WERI-Rb-1 (cell line): Measurements from ENCODE around the gene EIF3J.

Experiments used
- DNase-seq: peaks from one replicate; pipeline ENCODE4 v3.0.0-alpha.2; 2020
- H3K27ac ChIP-seq: fragments of 250-450 bp; sonication (Bioruptor Pico); 2 replicates; pipeline ENCODE4 v1.5.1; 2020; ENCODE audit warnings: mild to moderate bottlenecking, moderate library complexity
- H3K27me3 ChIP-seq: fragments of 250-450 bp; sonication (Bioruptor Pico); 2 replicates; pipeline ENCODE4 v1.5.1; 2021; ENCODE audit warnings: mild to moderate bottlenecking, low read depth, moderate library complexity; ENCODE audit not compliant: insufficient read depth, severe bottlenecking
- H3K36me3 ChIP-seq: fragments of 250-450 bp; sonication (Bioruptor Pico); 2 replicates; pipeline ENCODE4 v1.5.1; 2020; ENCODE audit warnings: mild to moderate bottlenecking, moderate library complexity
- H3K4me3 ChIP-seq: 2 replicates; pipeline ENCODE4 v1.5.1; 2011; ENCODE audit warnings: low read depth, mild to moderate bottlenecking, control low read depth, low read length
- H3K9me3 ChIP-seq: fragments of 250-450 bp; sonication (Bioruptor Pico); 2 replicates; pipeline ENCODE4 v1.5.1; 2021; ENCODE audit warnings: mild to moderate bottlenecking, moderate library complexity; ENCODE audit not compliant: severe bottlenecking
- CTCF ChIP-seq: IDR thresholded peaks from 2 replicates; pipeline ENCODE4 v1.5.1; 2011; ENCODE audit warnings: low read depth, mild to moderate bottlenecking, control low read depth, inconsistent platforms, low read length

The EIF3J gene

GRCh38 chr15:44574734-44575133 lies 37.8 kb downstream of the EIF3J start:
- no peaks in the 10 kb centered on the region for H3K9me3 ChIP-seq
- DNase-seq = no peak
- no peaks in the 10 kb centered on the region for H3K27me3 ChIP-seq
- no peak for TF ChIP-seq CTCF
- H3K36me3 ChIP-seq = peaks cover 8% of the 10 kb centered on the region; the same call in 1 of the 2 replicates
- H3K4me3 ChIP-seq = no peak overlapping the region
- H3K27ac ChIP-seq = no peak overlapping the region

GRCh38 chr15:44580105-44580504 lies 43.2 kb downstream of the EIF3J start:
- H3K27me3 ChIP-seq = no peaks in the 10 kb centered on the region
- no peak overlapping the region for H3K27ac ChIP-seq
- H3K36me3 ChIP-seq = peaks cover 22% of the 10 kb centered on the region

GRCh38 chr15:44584162-44584749 lies 47.3 kb downstream of the EIF3J start:
- no peaks in the 10 kb centered on the region for H3K9me3 ChIP-seq
- no peak overlapping the region for H3K4me3 ChIP-seq
- peak; percentile 81 for TF ChIP-seq CTCF
- peak; percentile 51 for DNase-seq
- H3K27ac ChIP-seq = no peak overlapping the region
- H3K36me3 ChIP-seq = peaks cover 38% of the 10 kb centered on the region
- H3K27me3 ChIP-seq = no peaks in the 10 kb centered on the region

More at GRCh38 chr15:44580105-44580504, 43.2 kb downstream of the EIF3J start:
- TF ChIP-seq CTCF = no peak
- H3K4me3 ChIP-seq = no peak overlapping the region
- no peak for DNase-seq
- no peaks in the 10 kb centered on the region for H3K9me3 ChIP-seq

GRCh38 chr15:44585633-44586032 lies 48.7 kb downstream of the EIF3J start:
- Histone ChIP-seq H3K27me3 (no peaks in the 10 kb centered on the region), H3K27ac (no peak overlapping the region), H3K4me3 (no peak overlapping the region), H3K9me3 (no peaks in the 10 kb centered on the region), H3K36me3 (peaks cover 46% of the 10 kb centered on the region)
- DNase-seq = no peak
- TF ChIP-seq CTCF = no peak

- no peaks in the 10 kb centered on the region for H3K27me3 ChIP-seq
- no peak for TF ChIP-seq CTCF
- no peak overlapping the region for H3K27ac ChIP-seq
- no peak overlapping the region for H3K4me3 ChIP-seq
- H3K9me3 ChIP-seq = no peaks in the 10 kb centered on the region
- H3K36me3 ChIP-seq = peaks cover 57% of the 10 kb centered on the region
- no peak for DNase-seq
Measured at GRCh38 chr15:44588541-44588940, 51.6 kb downstream of the EIF3J start.

- Histone ChIP-seq H3K36me3 (peaks cover 60% of the 10 kb centered on the region), H3K4me3 (no peak overlapping the region), H3K9me3 (no peaks in the 10 kb centered on the region), H3K27me3 (no peaks in the 10 kb centered on the region), H3K27ac (no peak overlapping the region)
- no peak for DNase-seq
- no peak for TF ChIP-seq CTCF
Measured at GRCh38 chr15:44591326-44591725, 54.4 kb downstream of the EIF3J start.
